Measurements from ENCODE around the gene PDE6B.

Gene PDE6B

DNA sequence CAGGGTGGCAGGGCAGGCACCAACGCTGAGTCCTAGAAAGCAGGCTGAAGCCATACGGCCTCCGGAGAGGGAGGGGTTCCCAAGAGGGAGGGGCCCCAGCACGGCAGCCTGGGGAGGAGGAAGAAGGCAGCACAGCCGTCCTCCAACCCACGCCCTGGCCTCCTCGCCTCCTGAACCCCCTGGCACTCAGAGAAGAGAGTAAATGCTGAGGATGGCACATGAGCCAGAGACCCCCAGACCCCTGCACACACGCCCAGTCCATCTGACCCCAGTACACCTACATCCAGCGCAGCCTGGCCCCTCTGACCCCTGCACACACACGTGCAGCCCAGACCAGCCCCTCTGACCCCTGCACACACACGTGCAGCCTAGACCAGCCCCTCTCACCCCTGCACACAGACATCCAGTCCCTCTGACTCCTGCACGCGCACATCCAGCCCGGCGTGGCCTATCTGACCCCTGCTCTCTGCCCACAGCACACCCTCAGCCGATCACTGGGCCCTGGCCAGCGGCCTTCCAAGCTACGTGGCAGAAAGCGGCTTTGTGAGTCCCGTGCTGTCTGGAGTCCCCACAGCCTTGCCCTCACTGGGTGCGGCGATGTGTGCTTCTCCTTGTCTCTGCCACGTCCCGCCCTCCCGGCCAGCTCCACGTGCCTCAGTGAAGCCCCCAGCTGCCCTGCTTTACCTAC is 30.2 kb downstream of the PDE6B start:
- no peak overlapping the region for H3K27ac ChIP-seq
- no peak for TF ChIP-seq ZFX (IDR thresholded peaks at IDR 0.05)
- no peak for TF ChIP-seq CTCF (conservative IDR thresholded peaks at IDR 0.05)

DNA sequence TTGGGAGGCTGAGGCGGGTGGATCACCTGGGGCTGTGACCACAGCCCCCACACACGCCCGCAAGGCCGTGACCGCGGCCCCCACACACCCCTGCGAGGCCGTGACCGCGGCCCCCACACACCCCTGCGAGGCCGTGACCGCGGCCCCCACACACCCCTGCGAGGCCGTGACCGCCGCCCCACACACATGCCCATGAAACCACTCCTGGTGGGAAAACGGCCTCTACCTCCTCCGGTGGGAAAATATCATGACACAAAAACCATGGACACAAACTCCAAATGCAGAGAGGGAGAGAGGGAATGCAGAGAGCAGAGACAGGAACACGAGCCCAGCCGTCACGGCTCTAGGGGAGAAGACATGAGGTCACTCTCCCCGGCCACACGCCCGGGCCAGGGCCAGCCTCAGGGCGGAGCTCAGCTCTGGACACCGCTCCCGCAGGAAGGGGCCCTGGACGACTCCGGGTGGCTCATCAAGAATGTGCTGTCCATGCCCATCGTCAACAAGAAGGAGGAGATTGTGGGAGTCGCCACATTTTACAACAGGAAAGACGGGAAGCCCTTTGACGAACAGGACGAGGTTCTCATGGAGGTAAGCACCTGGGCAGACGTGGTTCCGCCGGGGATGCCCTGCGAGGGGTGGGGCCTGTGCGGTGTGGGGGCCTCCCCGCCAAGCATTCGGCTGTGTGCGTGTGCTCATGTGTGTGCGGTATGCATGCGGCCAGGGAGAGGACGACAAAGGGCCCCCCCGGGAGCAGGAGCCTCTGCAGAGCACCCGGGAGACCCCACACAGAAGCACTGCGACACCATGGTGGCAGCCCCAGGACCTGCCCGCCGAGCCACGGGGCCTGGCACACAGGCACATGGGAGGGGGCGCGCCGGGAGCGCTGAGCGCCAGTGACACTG is 31.3 kb downstream of the PDE6B start:
- no peak overlapping the region for H3K27ac ChIP-seq
- TF ChIP-seq CTCF (conservative IDR thresholded peaks at IDR 0.05) = no peak
- no peak for TF ChIP-seq ZFX (IDR thresholded peaks at IDR 0.05)

GRCh38 chr4:657338-657833 is 32.0 kb downstream of the PDE6B start:
- H3K27ac ChIP-seq = no peak overlapping the region
- TF ChIP-seq CTCF (conservative IDR thresholded peaks at IDR 0.05) (no peak), ZFX (IDR thresholded peaks at IDR 0.05) (no peak)

DNA sequence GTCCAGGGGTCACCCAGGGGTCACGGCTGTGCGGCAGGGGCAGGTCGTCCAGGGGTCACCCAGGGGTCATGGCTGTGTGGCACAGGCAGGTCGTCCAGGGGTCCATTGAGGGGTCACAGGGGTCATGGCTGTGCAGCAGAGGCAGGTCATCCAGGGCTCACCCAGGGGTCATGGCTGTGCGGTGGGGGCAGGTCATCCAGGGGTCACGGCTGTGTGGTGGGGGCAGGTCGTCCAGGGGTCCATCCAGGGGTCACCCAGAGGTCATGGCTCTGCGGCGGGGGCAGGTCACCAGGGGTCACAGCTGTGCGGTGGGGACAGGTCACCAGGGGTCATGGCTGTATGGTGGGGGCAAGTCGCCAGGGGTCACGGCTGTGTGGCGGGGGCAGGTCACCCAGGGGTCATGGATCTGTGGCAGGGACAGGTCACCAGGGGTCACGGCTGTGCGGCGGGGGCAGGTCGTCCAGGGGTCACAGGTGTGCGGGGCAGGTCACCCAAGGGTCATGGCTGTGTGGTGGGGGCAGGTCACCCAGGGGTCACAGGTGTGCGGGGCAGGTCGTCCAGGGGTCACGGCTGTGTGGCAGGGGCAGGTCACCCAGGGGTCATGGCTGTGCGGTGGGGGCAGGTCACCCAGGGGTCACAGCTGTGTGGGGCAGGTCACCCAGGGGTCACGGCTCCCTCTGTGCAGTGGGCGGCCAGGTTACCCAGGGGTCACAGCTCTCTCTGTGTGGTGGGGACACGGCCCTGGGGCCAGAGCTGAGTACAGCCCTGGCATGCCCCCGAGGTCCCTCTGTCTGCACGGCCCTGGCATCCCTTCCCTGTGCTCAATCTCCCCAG is 32.7 kb downstream of the PDE6B start:
- no peak for TF ChIP-seq ZFX (IDR thresholded peaks at IDR 0.05)
- TF ChIP-seq CTCF (conservative IDR thresholded peaks at IDR 0.05) = no peak
- no peak overlapping the region for H3K27ac ChIP-seq

- H3K27ac ChIP-seq = no peak overlapping the region
- no peak for TF ChIP-seq ZFX (IDR thresholded peaks at IDR 0.05)
- no peak for TF ChIP-seq CTCF (conservative IDR thresholded peaks at IDR 0.05)
Measured at GRCh38 chr4:658681-659667, 33.6 kb downstream of the PDE6B start.

DNA sequence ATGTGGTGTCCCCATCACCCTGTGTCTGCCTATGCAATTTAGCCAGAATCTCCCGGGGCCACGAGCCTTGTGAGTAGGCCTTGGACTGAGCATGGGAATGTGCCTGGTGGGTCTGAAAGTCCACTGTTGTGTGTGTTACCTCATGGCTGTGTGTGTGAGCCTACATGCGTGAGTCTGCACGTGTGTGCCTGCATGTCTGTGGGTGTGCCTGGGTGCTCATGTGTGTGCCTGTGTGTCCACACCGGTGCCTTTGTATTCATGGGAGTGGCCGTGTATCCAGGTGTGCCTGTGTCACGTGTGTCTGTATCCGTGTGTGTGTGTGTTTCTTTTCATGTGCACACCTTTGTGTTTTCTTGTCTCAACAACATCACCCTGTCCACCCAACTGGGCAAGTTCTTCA is 34.5 kb downstream of the PDE6B start:
- no peak overlapping the region for H3K27ac ChIP-seq
- no peak for TF ChIP-seq ZFX (IDR thresholded peaks at IDR 0.05)
- TF ChIP-seq CTCF (conservative IDR thresholded peaks at IDR 0.05) = no peak

Measured in C4-2B (cell line).